ENCODE results near the gene CDH2. TPM values are rescaled to one million over a fixed set of nuclear protein-coding genes. Genes with fewer than 3 reads are reported as not detected.

Gene CDH2
- total and polyA plus RNA-seq, 2 experiments from 2014 or later, result 14.7 to 36.9 TPM

DNA sequence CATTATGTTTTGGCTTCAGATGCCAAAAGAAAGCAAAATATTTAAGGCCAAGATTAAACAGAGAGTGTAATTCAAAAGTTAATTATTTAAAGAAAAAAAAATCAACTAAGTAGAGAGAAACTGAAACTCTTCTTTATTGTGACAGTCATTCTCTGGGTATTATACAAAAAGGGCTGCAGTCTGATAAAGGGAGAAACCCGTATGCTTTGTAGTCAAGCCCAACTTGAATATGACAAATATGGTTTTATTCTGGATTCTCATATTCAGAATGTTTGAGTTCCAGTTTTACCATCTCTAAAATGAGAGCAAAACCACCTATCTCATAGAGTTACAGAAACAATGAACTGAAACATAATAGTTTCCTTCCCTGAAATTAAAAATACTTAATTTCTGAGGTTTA is 8.2 kb downstream of the CDH2 start:
- no peak overlapping the region for H3K4me3 ChIP-seq
- peaks cover 5% of the 10 kb centered on the region for H3K4me1 ChIP-seq (ENCODE audit: insufficient read depth)
- TF ChIP-seq ZNF114 (CRISPR knock-in tag; IDR thresholded peaks at IDR 0.05) (no peak), ZNF331 (CRISPR knock-in tag; IDR thresholded peaks at IDR 0.05; ENCODE audit: low read depth) (no peak), STAT1 (IDR thresholded peaks at IDR 0.05; ENCODE audit: unreplicated experiment) (no peak), NANOG (IDR thresholded peaks at IDR 0.05; ENCODE audit: borderline replicate concordance) (no peak)
- TF ChIP-seq, protein P1, sequence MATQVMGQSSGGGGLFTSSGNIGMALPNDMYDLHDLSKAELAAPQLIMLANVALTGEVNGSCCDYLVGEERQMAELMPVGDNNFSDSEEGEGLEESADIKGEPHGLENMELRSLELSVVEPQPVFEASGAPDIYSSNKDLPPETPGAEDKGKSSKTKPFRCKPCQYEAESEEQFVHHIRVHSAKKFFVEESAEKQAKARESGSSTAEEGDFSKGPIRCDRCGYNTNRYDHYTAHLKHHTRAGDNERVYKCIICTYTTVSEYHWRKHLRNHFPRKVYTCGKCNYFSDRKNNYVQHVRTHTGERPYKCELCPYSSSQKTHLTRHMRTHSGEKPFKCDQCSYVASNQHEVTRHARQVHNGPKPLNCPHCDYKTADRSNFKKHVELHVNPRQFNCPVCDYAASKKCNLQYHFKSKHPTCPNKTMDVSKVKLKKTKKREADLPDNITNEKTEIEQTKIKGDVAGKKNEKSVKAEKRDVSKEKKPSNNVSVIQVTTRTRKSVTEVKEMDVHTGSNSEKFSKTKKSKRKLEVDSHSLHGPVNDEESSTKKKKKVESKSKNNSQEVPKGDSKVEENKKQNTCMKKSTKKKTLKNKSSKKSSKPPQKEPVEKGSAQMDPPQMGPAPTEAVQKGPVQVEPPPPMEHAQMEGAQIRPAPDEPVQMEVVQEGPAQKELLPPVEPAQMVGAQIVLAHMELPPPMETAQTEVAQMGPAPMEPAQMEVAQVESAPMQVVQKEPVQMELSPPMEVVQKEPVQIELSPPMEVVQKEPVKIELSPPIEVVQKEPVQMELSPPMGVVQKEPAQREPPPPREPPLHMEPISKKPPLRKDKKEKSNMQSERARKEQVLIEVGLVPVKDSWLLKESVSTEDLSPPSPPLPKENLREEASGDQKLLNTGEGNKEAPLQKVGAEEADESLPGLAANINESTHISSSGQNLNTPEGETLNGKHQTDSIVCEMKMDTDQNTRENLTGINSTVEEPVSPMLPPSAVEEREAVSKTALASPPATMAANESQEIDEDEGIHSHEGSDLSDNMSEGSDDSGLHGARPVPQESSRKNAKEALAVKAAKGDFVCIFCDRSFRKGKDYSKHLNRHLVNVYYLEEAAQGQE (IDR thresholded peaks at IDR 0.05; ENCODE audit: unreplicated experiment), result no peak
- Mint-ChIP-seq H3K27me3 (ENCODE audit: insufficient read depth, low read depth, poor library complexity) (peaks cover 3% of the 10 kb centered on the region), H3K27ac (no peak overlapping the region), H3K9me3 (no peaks in the 10 kb centered on the region), H3K4me3 (no peak overlapping the region), H3K36me3 (ENCODE audit: low read depth) (no peaks in the 10 kb centered on the region), H3K4me1 (peaks cover 5% of the 10 kb centered on the region; the same call in 2 of the 3 replicates)
- no peak overlapping the region for H3K27ac ChIP-seq (ENCODE audit: low read depth)
- DNase-seq (ENCODE audit: low spot score) (no peak), ATAC-seq (no peak)
- no peaks in the 10 kb centered on the region for H3K9me2 ChIP-seq (ENCODE audit: insufficient read depth)
- H3K79me2 ChIP-seq (replicated peaks; ENCODE audit: insufficient read depth), result peaks cover 40% of the 10 kb centered on the region
- no peaks in the 10 kb centered on the region for H3K36me3 ChIP-seq (ENCODE audit: insufficient read depth)
- H2AFZ ChIP-seq, result no peak overlapping the region
- 0 out of 2 replicates have a peak, but pooled peaks cover 4% of the 10 kb centered on the region for H4K20me1 ChIP-seq (replicated peaks; ENCODE audit: insufficient read depth)
- peaks cover 15% of the 10 kb centered on the region for H3K27me3 ChIP-seq (ENCODE audit: insufficient read depth)
- H3K4me2 ChIP-seq, result no peak overlapping the region
- H3F3A ChIP-seq (replicated peaks; ENCODE audit: low read depth), result no peaks in the 10 kb centered on the region

DNA sequence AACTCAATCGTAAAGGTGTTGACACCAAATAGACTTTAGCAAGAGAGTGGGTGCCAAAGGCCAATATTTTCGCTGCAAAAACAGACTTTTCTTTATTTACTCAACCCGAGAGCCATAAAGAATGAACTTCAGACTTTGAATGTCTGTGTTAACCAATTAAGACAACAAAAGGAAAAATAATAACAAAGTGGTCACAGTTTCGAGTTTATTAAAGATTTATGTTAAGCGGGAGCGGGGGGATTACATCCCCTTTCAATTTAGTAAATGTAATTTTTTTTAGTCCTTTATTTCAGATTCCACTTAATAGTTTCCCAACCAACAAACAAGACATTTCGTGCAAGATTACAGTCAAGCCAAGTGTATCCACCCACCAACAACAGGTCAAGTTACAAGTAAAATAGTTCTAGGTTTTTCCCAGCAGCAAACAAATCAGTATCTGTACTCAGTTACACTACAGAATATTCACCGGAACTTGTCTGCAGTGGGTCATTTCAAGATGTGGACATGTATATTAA is 9.0 kb downstream of the CDH2 start:
- Mint-ChIP-seq H3K4me3 (no peak overlapping the region), H3K27ac (no peak overlapping the region), H3K36me3 (ENCODE audit: low read depth) (no peaks in the 10 kb centered on the region), H3K27me3 (ENCODE audit: insufficient read depth, low read depth, poor library complexity) (peaks cover 3% of the 10 kb centered on the region), H3K4me1 (peaks cover 5% of the 10 kb centered on the region; the same call in 2 of the 3 replicates), H3K9me3 (no peaks in the 10 kb centered on the region)
- Histone ChIP-seq H3K4me3 (no peak overlapping the region), H3K27me3 (ENCODE audit: insufficient read depth) (peaks cover 7% of the 10 kb centered on the region; the same call in 1 of the 2 replicates), H3K4me2 (no peak overlapping the region), H4K20me1 (replicated peaks; ENCODE audit: insufficient read depth) (0 out of 2 replicates have a peak, but pooled peaks cover 4% of the 10 kb centered on the region), H3K36me3 (ENCODE audit: insufficient read depth) (no peaks in the 10 kb centered on the region), H3K79me2 (replicated peaks; ENCODE audit: insufficient read depth) (peaks cover 32% of the 10 kb centered on the region), H2AFZ (no peak overlapping the region), H3F3A (replicated peaks; ENCODE audit: low read depth) (no peaks in the 10 kb centered on the region), H3K9me2 (ENCODE audit: insufficient read depth) (no peaks in the 10 kb centered on the region), H3K4me1 (ENCODE audit: insufficient read depth) (no peaks in the 10 kb centered on the region), H3K27ac (ENCODE audit: low read depth) (no peak overlapping the region)
- ATAC-seq (no peak), DNase-seq (ENCODE audit: low spot score) (no peak)
- TF ChIP-seq POLR2AphosphoS5 (IDR thresholded peaks at IDR 0.05; ENCODE audit: low read depth), result no peak
- no peak for TF ChIP-seq ZNF331 (CRISPR knock-in tag; IDR thresholded peaks at IDR 0.05; ENCODE audit: low read depth)
- TF ChIP-seq JUNB (IDR thresholded peaks at IDR 0.05; ENCODE audit: unreplicated experiment), result no peak
- TF ChIP-seq, protein P2, sequence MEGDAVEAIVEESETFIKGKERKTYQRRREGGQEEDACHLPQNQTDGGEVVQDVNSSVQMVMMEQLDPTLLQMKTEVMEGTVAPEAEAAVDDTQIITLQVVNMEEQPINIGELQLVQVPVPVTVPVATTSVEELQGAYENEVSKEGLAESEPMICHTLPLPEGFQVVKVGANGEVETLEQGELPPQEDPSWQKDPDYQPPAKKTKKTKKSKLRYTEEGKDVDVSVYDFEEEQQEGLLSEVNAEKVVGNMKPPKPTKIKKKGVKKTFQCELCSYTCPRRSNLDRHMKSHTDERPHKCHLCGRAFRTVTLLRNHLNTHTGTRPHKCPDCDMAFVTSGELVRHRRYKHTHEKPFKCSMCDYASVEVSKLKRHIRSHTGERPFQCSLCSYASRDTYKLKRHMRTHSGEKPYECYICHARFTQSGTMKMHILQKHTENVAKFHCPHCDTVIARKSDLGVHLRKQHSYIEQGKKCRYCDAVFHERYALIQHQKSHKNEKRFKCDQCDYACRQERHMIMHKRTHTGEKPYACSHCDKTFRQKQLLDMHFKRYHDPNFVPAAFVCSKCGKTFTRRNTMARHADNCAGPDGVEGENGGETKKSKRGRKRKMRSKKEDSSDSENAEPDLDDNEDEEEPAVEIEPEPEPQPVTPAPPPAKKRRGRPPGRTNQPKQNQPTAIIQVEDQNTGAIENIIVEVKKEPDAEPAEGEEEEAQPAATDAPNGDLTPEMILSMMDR (conservative IDR thresholded peaks at IDR 0.05; ENCODE audit: low read depth in 2 of 2), result no peak
- no peak for TF ChIP-seq NANOG (IDR thresholded peaks at IDR 0.05; ENCODE audit: borderline replicate concordance)
- TF ChIP-seq CREB1 (CRISPR knock-in tag; IDR thresholded peaks at IDR 0.05; ENCODE audit: low read depth), result no peak
- TF ChIP-seq, protein P1 (IDR thresholded peaks at IDR 0.05; ENCODE audit: unreplicated experiment), result no peak
